K562 (cell line): ENCODE results near the gene DCAF6. TPM values are rescaled to one million over a fixed set of nuclear protein-coding genes. Genes with fewer than 3 reads are reported as not detected.

Source experiments
- ATAC-seq: fragments of 200-7000 bp; cut with Tn5 transposase; 3 replicates; pipeline ENCODE4 v1.9.1; 2020; ENCODE audit warnings: moderate library complexity
- BruUV-seq: library from RNA; stranded (reverse); fragments of 400-500 nt; replicated peaks from 2 replicates; lab custom pipeline; 2021; lab: Mats Ljungman, UMichigan
- CTCF ChIA-PET: fragments of 300-600 bp; formaldehyde crosslinking; extraction: SDS; loops from one replicate; lab custom pipeline; 2021; ENCODE audit warnings: low intra/inter-chr PET ratio; lab: Yijun Ruan, JAX
- POLR2A ChIA-PET: fragments of 300-600, 350-650 bp; sonication (Branson Sonifier 250); formaldehyde crosslinking; extraction: SDS; loops from one replicate; lab custom pipeline; 2021; ENCODE audit warnings: antibody characterized with exemption, inconsistent platforms; lab: Yijun Ruan, JAX
- DNase-seq, 4 experiments: peaks; one replicate each; pipeline versions ENCODE4 v3.0.0 to v3.0.0-alpha.2; 2011 to 2018; ENCODE audit warnings: low spot score in 3 of 4, mixed read lengths in 3 of 4; ENCODE audit errors: extremely low read depth in 1 of 4
- FAIRE-seq: peaks from 2 replicates; lab custom pipeline; 2011; peaks lifted over from hg19 to GRCh38; lab: Jason Lieb, UNC
- H2AFZ ChIP-seq: 2 replicates; pipeline ENCODE4 v1.6.0; 2011; ENCODE audit warnings: low read depth, low read length, control low read depth, inconsistent platforms
- H3K27ac ChIP-seq: fragments of 200-600 bp; 3 replicates; pipeline ENCODE4 v1.8.0; 2011; ENCODE audit warnings: low read depth, mild to moderate bottlenecking, control low read depth, inconsistent platforms, low read length, moderate library complexity, mixed read lengths; ENCODE audit errors: extremely low read depth
- H3K27me3 ChIP-seq, 2 experiments: fragments of 300-600 bp in 1 of 2; 2 replicates in 1 of 2; 3 replicates in 1 of 2; pipeline versions ENCODE4 v1.6.0 to v1.8.0; 2011; ENCODE audit warnings: inconsistent platforms in 2 of 2, low read length in 2 of 2, mild to moderate bottlenecking in 1 of 2, mixed read lengths in 1 of 2, moderate library complexity in 1 of 2; ENCODE audit not compliant: control insufficient read depth in 2 of 2, insufficient read depth in 2 of 2
- H3K36me3 ChIP-seq: fragments of 300-600 bp; 3 replicates; pipeline ENCODE4 v1.8.0; 2011; ENCODE audit warnings: mild to moderate bottlenecking, low read length, inconsistent platforms; ENCODE audit not compliant: control insufficient read depth, insufficient read depth
- H3K4me1 ChIP-seq, 2 experiments: fragments of 200-600 bp in 1 of 2; replicated peaks in 1 of 2; 2 replicates in 1 of 2; 3 replicates in 1 of 2; pipeline versions ENCODE4 v1.5.1 to v1.8.0; 2011; ENCODE audit warnings: inconsistent platforms in 2 of 2, low read length in 2 of 2, mild to moderate bottlenecking in 1 of 2, mixed read lengths in 1 of 2, moderate library complexity in 1 of 2; ENCODE audit not compliant: control insufficient read depth in 2 of 2, insufficient read depth in 2 of 2
- H3K4me2 ChIP-seq: 2 replicates; pipeline ENCODE4 v1.6.1; 2011; ENCODE audit warnings: low read length, control low read depth, inconsistent platforms, mixed read lengths; ENCODE audit not compliant: insufficient read depth
- H3K4me3 ChIP-seq: fragments of 200-600 bp; sonication (generic), shearing (Covaris generic); 2 replicates; pipeline ENCODE4 v1.5.1; 2016; ENCODE audit warnings: control low read depth, inconsistent platforms
- H3K79me2 ChIP-seq: fragments of 200-600 bp; 3 replicates; pipeline ENCODE4 v1.8.0; 2011; ENCODE audit warnings: low read length, inconsistent platforms; ENCODE audit not compliant: control insufficient read depth, insufficient read depth
- H3K9ac ChIP-seq, 2 experiments: 2 replicates each; pipeline versions ENCODE4 v1.6.0 to v1.6.1; 2011; ENCODE audit warnings: low read depth in 2 of 2, low read length in 2 of 2, control low read depth in 1 of 2, inconsistent platforms in 1 of 2, mild to moderate bottlenecking in 1 of 2, mixed read lengths in 1 of 2; ENCODE audit not compliant: insufficient read depth in 1 of 2
- H3K9me1 ChIP-seq: one replicate; pipeline ENCODE4 v1.6.0; 2011; ENCODE audit warnings: inconsistent platforms, mild to moderate bottlenecking, low read length, moderate library complexity; ENCODE audit not compliant: control insufficient read depth, insufficient read depth
- H3K9me3 ChIP-seq: replicated peaks from 2 replicates; pipeline ENCODE4 v1.5.1; 2011; ENCODE audit warnings: low read depth, low read length, inconsistent platforms; ENCODE audit not compliant: control insufficient read depth, insufficient read depth
- H4K20me1 ChIP-seq: replicated peaks from 2 replicates; pipeline ENCODE4 v1.6.1; 2011; ENCODE audit warnings: low read length, inconsistent platforms, mixed read lengths; ENCODE audit not compliant: control insufficient read depth, insufficient read depth
- ASH1L ChIP-seq: fragments of 450-650 bp; IDR thresholded peaks from 2 replicates; pipeline ENCODE4 v1.6.1; 2018; ENCODE audit warnings: borderline replicate concordance, mild to moderate bottlenecking, low read depth; ENCODE audit not compliant: partially characterized antibody
- BHLHE40 ChIP-seq: IDR thresholded peaks from 2 replicates; pipeline ENCODE4 v1.6.1; 2011; ENCODE audit warnings: low read length, improper control_type of control experiment
- ELF1 ChIP-seq: fragments of 200-800 bp; sonication (Bioruptor generic); IDR thresholded peaks from 2 replicates; pipeline ENCODE4 v1.6.1; 2016; ENCODE audit warnings: missing genetic modification characterization, missing compliant biosample characterization
- EWSR1 ChIP-seq: fragments of 450-650 bp; IDR thresholded peaks from 2 replicates; pipeline ENCODE4 v1.6.1; 2018; ENCODE audit warnings: borderline replicate concordance, mild to moderate bottlenecking, low read depth, moderate library complexity; ENCODE audit not compliant: partially characterized antibody
- KLF10 ChIP-seq: fragments of 250-450 bp; sonication (Bioruptor Pico); IDR thresholded peaks from 2 replicates; pipeline ENCODE4 v1.6.1; 2021; ENCODE audit warnings: matching md5 sums
- MNT ChIP-seq, 2 experiments: fragments of 450-650 bp; conservative IDR thresholded peaks; 2 replicates each; pipeline ENCODE4 v1.6.1; 2017; ENCODE audit warnings: mild to moderate bottlenecking in 2 of 2, moderate library complexity in 2 of 2
- NFATC3 ChIP-seq: fragments of 450-650 bp; IDR thresholded peaks from 2 replicates; pipeline ENCODE4 v1.6.1; 2017; ENCODE audit warnings: mild to moderate bottlenecking
- NR1H2 ChIP-seq: sonication (generic); formaldehyde crosslinking; IDR thresholded peaks from 2 replicates; pipeline ENCODE4 v1.4.0; 2020; ENCODE audit warnings: mild to moderate bottlenecking, missing genetic modification reagents
- PHF20 ChIP-seq: fragments of 450-650 bp; IDR thresholded peaks from 2 replicates; pipeline ENCODE4 v1.6.1; 2018; ENCODE audit not compliant: partially characterized antibody
- RBM22 ChIP-seq: fragments of 200-400 bp; formaldehyde crosslinking; IDR thresholded peaks from 2 replicates; pipeline ENCODE4 v1.6.1; 2018; ENCODE audit warnings: low read length, low read depth; ENCODE audit not compliant: poor library complexity, severe bottlenecking
- ZFP30 ChIP-seq: fragments of 250-450 bp; sonication (Bioruptor Pico); IDR thresholded peaks from 2 replicates; pipeline ENCODE4 v1.8.0; 2022; ENCODE audit warnings: moderate library complexity, mild to moderate bottlenecking, inconsistent platforms, borderline replicate concordance
- ZNF384 ChIP-seq: IDR thresholded peaks from 2 replicates; pipeline ENCODE4 v1.6.1; 2012; ENCODE audit warnings: low read depth, low read length, improper control_type of control experiment
- ZNF75A ChIP-seq: fragments of 450-650 bp; formaldehyde crosslinking; IDR thresholded peaks from 2 replicates; pipeline ENCODE4 v1.4.0; 2020; ENCODE audit warnings: mild to moderate bottlenecking
- WGBS: fragments of 100-300 bp; shearing (Covaris generic); methylation state at CpG from one replicate; pipeline ENCODE4 v1.1.6; 2016; ENCODE audit warnings: low coverage, mixed read lengths; ENCODE audit not compliant: insufficient coverage; ENCODE audit errors: missing lambda C conversion rate; 5-methylcytosine and 5-hydroxymethylcytosine counted together
- in situ Hi-C: fragments of 300-500 bp; cut with MboI; formaldehyde crosslinking; loops from 4 replicates; pipeline ENCODE4 v1.15.0; 2018; ENCODE audit warnings: inconsistent platforms, mixed read lengths
- intact Hi-C: fragments of 100-400 bp; cut with micrococcal nuclease; formaldehyde crosslinking; loops from 2 replicates; pipeline ENCODE4 v1.14.2; 2022
- polyA plus RNA-seq, 8 experiments: library from polyadenylated mRNA; depleted of rRNA in 4 of 8; stranded (reverse) in 5 of 8; unstranded in 3 of 8; fragments of >200 nt; fragmentation: Nextera tagmentation in 2 of 8; fragmentation: Illumina TruSeq in 1 of 8; extraction: Ambion mirVana in 2 of 8; extraction: Trizol in 1 of 8; gene quantifications; 2 replicates each; pipeline versions ENCODE4 v1.2.1 to v1.2.3, GENCODE V29; 2011 to 2014; ENCODE audit warnings: inconsistent platforms in 1 of 8, missing spikeins in 1 of 8
- total RNA-seq, 7 experiments: library from RNA; depleted of rRNA in 6 of 7; stranded (reverse); fragments of >200 nt in 6 of 7; fragmentation: Illumina TruSeq in 2 of 7; extraction: Trizol in 2 of 7; gene quantifications; 2 replicates each; pipeline versions ENCODE4 v1.2.1 to v1.2.3, GENCODE V29; 2011 to 2021; ENCODE audit warnings: low replicate concordance in 1 of 7
- TF ChIP-seq, protein P1 (sequence below): sonication (generic); formaldehyde crosslinking; IDR thresholded peaks from 2 replicates; pipeline ENCODE4 v1.8.1; 2023; ENCODE audit warnings: mild to moderate bottlenecking, missing genetic modification reagents

The DCAF6 gene
- total and polyA plus RNA-seq, 9 of the 15 experiments (the other 6 are each of a cell fraction or from before 2014, with no cell fraction given) = 19.1 to 102 (median 46.3) TPM

- H3K9me3 ChIP-seq = no peaks in the 10 kb centered on the region
- CTCF ChIA-PET = interaction anchor here (0.6 kb wide), 1 partner anchor 295 kb away, joined by 3 read pairs; no protein-coding TSS in a partner anchor
- POLR2A ChIA-PET = interaction anchor here (0.8 to 1.7 kb wide), 2 partner anchors 9 to 17 kb away, joined by 3 to 6 read pairs; no protein-coding TSS in a partner anchor
- intact Hi-C loops = no loop called here
- WGBS = 94% methylated on average over 5 of the region's 5 CpGs
- BruUV-seq = TSS peak; percentile 4
- H2AFZ ChIP-seq = no peak overlapping the region
- in situ Hi-C loops = no loop called here
- ATAC-seq (no peak), FAIRE-seq (no peak), DNase-seq (no peak)
- no peak overlapping the region for H3K4me3 ChIP-seq
- TF ChIP-seq NFATC3 = no peak
- peak; percentile 76 for TF ChIP-seq RBM22
- H3K79me2 ChIP-seq = no peaks in the 10 kb centered on the region
- no peaks in the 10 kb centered on the region for H3K27me3 ChIP-seq
- H3K9ac ChIP-seq = no peak overlapping the region
- no peaks in the 10 kb centered on the region for H3K4me1 ChIP-seq
- peaks cover 38% of the 10 kb centered on the region for H3K36me3 ChIP-seq
- no peaks in the 10 kb centered on the region for H4K20me1 ChIP-seq
- H3K27ac ChIP-seq = no peak overlapping the region
- no peaks in the 10 kb centered on the region for H3K9me1 ChIP-seq
- no peak overlapping the region for H3K4me2 ChIP-seq
Measured at GRCh38 chr1:168031198-168031597, 94.7 kb downstream of the DCAF6 start.

DNA sequence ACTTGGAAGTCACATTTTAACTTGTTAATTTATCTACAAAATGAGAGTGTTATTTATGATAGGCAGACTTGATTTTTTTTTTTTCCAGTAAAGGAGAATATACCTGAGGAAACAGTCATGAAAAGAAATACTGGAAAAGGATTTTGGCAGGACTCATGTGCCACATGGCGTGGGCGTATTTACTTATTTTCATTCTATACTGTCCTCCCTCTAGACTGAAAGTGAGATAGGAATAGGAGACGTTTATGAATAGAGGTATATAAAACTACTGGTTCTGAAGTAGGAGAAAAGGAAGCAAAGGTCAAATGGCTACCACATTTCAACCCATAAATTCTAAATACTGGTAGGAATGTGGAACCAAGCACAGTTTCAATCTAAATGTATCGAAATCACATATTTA lies 95.1 kb downstream of the DCAF6 start:
- CTCF ChIA-PET = no interaction called here
- POLR2A ChIA-PET = interaction anchor here (1.7 kb wide), 1 partner anchor 10 kb away, joined by 6 read pairs; no protein-coding TSS in a partner anchor
- intact Hi-C loops = no loop called here
- Histone ChIP-seq H3K4me2 (no peak overlapping the region), H3K9ac (no peak overlapping the region), H3K4me3 (no peak overlapping the region), H4K20me1 (no peaks in the 10 kb centered on the region), H3K9me3 (no peaks in the 10 kb centered on the region), H2AFZ (no peak overlapping the region), H3K27ac (no peak overlapping the region), H3K9me1 (no peaks in the 10 kb centered on the region), H3K27me3 (no peaks in the 10 kb centered on the region), H3K79me2 (no peaks in the 10 kb centered on the region), H3K4me1 (no peaks in the 10 kb centered on the region), H3K36me3 (peaks cover 35% of the 10 kb centered on the region)
- BruUV-seq = no TSS peak
- FAIRE-seq (no peak), DNase-seq (no peak), ATAC-seq (no peak)
- WGBS = 82% methylated on average over 4 of the region's 4 CpGs
- in situ Hi-C loops = no loop called here
- TF ChIP-seq MNT (conservative IDR thresholded peaks at IDR 0.05) (no peak), KLF10 (CRISPR knock-in tag) (no peak), BHLHE40 (no peak), ZNF384 (no peak), PHF20 (no peak), ELF1 (tag) (no peak), NR1H2 (CRISPR knock-in tag) (no peak), ASH1L (no peak), EWSR1 (no peak), ZFP30 (no peak), ZNF75A (CRISPR knock-in tag) (no peak)
- TF ChIP-seq, protein P1, sequence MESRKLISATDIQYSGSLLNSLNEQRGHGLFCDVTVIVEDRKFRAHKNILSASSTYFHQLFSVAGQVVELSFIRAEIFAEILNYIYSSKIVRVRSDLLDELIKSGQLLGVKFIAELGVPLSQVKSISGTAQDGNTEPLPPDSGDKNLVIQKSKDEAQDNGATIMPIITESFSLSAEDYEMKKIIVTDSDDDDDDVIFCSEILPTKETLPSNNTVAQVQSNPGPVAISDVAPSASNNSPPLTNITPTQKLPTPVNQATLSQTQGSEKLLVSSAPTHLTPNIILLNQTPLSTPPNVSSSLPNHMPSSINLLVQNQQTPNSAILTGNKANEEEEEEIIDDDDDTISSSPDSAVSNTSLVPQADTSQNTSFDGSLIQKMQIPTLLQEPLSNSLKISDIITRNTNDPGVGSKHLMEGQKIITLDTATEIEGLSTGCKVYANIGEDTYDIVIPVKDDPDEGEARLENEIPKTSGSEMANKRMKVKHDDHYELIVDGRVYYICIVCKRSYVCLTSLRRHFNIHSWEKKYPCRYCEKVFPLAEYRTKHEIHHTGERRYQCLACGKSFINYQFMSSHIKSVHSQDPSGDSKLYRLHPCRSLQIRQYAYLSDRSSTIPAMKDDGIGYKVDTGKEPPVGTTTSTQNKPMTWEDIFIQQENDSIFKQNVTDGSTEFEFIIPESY (CRISPR knock-in tag) = no peak
